Tibial artery (tissue), 4 donors: ENCODE data around the gene TFDP1.

Experiments used
- DNase-seq, 2 donors: peaks; one replicate each; pipeline ENCODE4 v3.0.0-alpha.2; 2019
- H3K27ac ChIP-seq, 2 donors: fragments of 200-600 bp; sonication (generic) in 1 of 2; 1 replicate in 1 of 2; 2 replicates in 1 of 2; pipeline ENCODE4 v1.5.1; 2018 to 2019; ENCODE audit warnings: mild to moderate bottlenecking in 1 of 2
- H3K27me3 ChIP-seq, 2 donors: fragments of 200-600 bp; sonication (generic) in 1 of 2; one replicate each; pipeline versions ENCODE4 v1.5.1 to v1.6.0; 2016 to 2019
- H3K36me3 ChIP-seq, 3 donors: fragments of 200-600 bp; sonication (generic) in 2 of 3; one replicate each; pipeline ENCODE4 v1.5.1; 2016 to 2019; ENCODE audit warnings: mild to moderate bottlenecking in 2 of 3
- H3K4me1 ChIP-seq, 4 donors: fragments of 200-600 bp; sonication (generic) in 2 of 4; 1 replicate in 3 of 4; 2 replicates in 1 of 4; pipeline ENCODE4 v1.5.1; 2016 to 2019
- H3K4me3 ChIP-seq, 2 donors: fragments of 200-600 bp; sonication (generic) in 1 of 2; 1 replicate in 1 of 2; 2 replicates in 1 of 2; pipeline ENCODE4 v1.5.1; 2018 to 2019; ENCODE audit warnings: mild to moderate bottlenecking in 2 of 2
- H3K9me3 ChIP-seq, 3 donors: fragments of 200-600 bp; sonication (generic) in 1 of 3; one replicate each; pipeline ENCODE4 v1.5.1; 2016 to 2019
- intact Hi-C: fragments of 100-400 bp; cut with DNase I; formaldehyde crosslinking; loops from one replicate; pipeline ENCODE4 v1.15.0; 2023; ENCODE audit warnings: low total_unique reads
- TF ChIP-seq, protein P1 (sequence below), 2 experiments: fragments of 200-600 bp in 1 of 2; fragments of 450-650 bp in 1 of 2; IDR thresholded peaks; one replicate each; pipeline ENCODE4 v1.5.1; 2017 to 2019; ENCODE audit warnings: antibody characterized with exemption in 2 of 2, mild to moderate bottlenecking in 1 of 2, moderate library complexity in 1 of 2

The TFDP1 gene

DNA sequence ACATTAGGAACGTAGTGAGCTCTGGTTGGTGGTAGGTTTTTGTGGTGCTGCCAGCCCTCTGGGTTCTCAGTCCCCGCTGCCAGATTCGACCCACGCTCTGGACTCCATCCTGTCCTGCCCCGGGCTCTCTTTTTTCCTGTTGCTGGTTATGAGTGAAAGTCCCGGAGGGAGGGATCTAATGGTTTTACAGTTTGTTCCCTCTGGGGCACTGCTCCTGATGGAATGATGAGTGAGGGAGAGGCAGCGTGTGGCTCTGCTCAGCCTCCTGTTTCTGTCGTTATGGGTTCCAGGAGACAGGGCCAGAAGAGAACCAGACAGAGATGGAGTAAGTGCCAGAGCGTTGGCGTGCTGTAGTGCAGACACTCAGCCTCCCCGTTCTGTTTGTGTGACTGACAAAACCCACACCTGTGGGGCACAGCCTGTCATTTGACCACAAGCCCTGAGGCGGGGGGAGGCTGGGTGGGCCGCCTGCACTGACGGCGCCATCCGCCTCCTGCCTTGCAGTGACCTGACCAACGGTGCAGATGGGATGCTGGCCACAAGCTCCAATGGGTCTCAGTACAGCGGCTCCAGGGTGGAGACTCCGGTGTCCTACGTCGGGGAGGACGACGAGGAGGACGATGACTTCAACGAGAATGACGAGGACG, 55.2 kb downstream of the TFDP1 start:
- DNase-seq = peak in 1 of 2 donors; percentile 43
- Histone ChIP-seq H3K27me3 (no peaks in the 10 kb centered on the region), H3K4me1 (no peaks in the 10 kb centered on the region), H3K27ac (no peak overlapping the region), H3K9me3 (no peaks in the 10 kb centered on the region), H3K36me3 (peaks cover 6 to 58% (median 44%) of the 10 kb centered on the region in 3 donors), H3K4me3 (no peak overlapping the region)
- intact Hi-C loops = no loop called here
- TF ChIP-seq, protein P1, sequence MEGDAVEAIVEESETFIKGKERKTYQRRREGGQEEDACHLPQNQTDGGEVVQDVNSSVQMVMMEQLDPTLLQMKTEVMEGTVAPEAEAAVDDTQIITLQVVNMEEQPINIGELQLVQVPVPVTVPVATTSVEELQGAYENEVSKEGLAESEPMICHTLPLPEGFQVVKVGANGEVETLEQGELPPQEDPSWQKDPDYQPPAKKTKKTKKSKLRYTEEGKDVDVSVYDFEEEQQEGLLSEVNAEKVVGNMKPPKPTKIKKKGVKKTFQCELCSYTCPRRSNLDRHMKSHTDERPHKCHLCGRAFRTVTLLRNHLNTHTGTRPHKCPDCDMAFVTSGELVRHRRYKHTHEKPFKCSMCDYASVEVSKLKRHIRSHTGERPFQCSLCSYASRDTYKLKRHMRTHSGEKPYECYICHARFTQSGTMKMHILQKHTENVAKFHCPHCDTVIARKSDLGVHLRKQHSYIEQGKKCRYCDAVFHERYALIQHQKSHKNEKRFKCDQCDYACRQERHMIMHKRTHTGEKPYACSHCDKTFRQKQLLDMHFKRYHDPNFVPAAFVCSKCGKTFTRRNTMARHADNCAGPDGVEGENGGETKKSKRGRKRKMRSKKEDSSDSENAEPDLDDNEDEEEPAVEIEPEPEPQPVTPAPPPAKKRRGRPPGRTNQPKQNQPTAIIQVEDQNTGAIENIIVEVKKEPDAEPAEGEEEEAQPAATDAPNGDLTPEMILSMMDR (IDR thresholded peaks at IDR 0.05) = no peak

- intact Hi-C loops = no loop called here
- Histone ChIP-seq H3K4me1 (peaks cover 0 to 3% (median 0%) of the 10 kb centered on the region in 4 donors), H3K36me3 (peaks cover 0 to 42% (median 28%) of the 10 kb centered on the region in 3 donors), H3K4me3 (no peak overlapping the region), H3K9me3 (no peaks in the 10 kb centered on the region), H3K27me3 (no peaks in the 10 kb centered on the region), H3K27ac (no peak overlapping the region)
- TF ChIP-seq, protein P1 (IDR thresholded peaks at IDR 0.05) = no peak
- peak in 1 of 2 donors; percentile 34 for DNase-seq
These were observed 56.9 kb downstream of the TFDP1 start for GRCh38 chr13:113641426-113641825.

DNA sequence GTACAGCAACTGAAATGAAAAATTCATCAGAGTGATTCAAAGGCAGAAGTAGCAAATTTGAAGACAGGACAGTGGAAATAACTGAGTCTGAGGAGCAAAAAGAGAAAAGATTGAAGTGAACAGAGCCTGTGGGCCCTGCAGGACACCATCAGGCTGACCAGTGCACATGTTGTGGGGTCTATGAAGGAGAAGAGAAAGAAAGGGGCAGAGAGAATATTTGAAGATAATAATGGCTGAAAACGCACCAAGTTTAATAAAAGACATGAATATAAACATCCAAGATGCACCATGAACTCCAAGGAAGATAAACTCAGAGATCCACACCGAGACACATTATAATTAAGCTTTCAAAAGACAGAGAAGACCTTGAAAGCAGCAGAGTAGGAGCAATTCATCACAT, 58.0 kb downstream of the TFDP1 start:
- Histone ChIP-seq H3K36me3 (peaks cover 0 to 30% (median 16%) of the 10 kb centered on the region in 3 donors), H3K4me1 (peaks cover 0 to 15% (median 8%) of the 10 kb centered on the region in 4 donors), H3K4me3 (no peak overlapping the region), H3K27ac (no peak overlapping the region), H3K27me3 (no peaks in the 10 kb centered on the region), H3K9me3 (no peaks in the 10 kb centered on the region)
- peak in 1 of 2 donors; percentile 9 for DNase-seq
- intact Hi-C loops = no loop called here
- TF ChIP-seq, protein P1 (IDR thresholded peaks at IDR 0.05) = no peak

GRCh38 chr13:113643593-113643992, 59.0 kb downstream of the TFDP1 start:
- Histone ChIP-seq H3K9me3 (no peaks in the 10 kb centered on the region), H3K4me3 (no peak overlapping the region), H3K36me3 (peaks cover 0 to 20% (median 9%) of the 10 kb centered on the region in 3 donors), H3K4me1 (peaks cover 0 to 21% (median 13%) of the 10 kb centered on the region in 4 donors), H3K27ac (no peak overlapping the region), H3K27me3 (no peaks in the 10 kb centered on the region)
- intact Hi-C loops = no loop called here
- no peak for DNase-seq
- TF ChIP-seq, protein P1 (IDR thresholded peaks at IDR 0.05) = no peak

DNA sequence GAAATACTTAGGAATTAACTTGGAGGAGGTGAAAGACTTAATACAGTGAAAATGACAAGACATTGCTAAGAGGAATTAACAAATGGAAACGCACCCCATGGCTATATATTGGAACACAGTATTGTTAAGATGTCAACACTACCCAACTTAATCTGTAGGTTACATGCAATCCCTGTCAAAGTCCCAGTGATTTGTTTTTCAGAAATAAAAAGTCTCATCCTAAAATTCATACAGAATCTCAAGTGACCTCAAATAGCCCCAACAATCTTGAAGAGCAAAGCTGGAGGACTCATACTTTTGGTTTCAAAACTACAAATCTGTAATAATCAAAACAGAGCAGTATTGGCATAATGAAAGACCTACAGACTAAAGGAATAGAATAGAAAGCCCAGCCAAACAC, 60.2 kb downstream of the TFDP1 start:
- peaks cover 0 to 10% (median 8%) of the 10 kb centered on the region in 3 donors for H3K36me3 ChIP-seq
- peaks cover 0 to 21% (median 13%) of the 10 kb centered on the region in 4 donors for H3K4me1 ChIP-seq
- H3K4me3 ChIP-seq = no peak overlapping the region
- no peak for DNase-seq
- no peaks in the 10 kb centered on the region for H3K27me3 ChIP-seq
- H3K9me3 ChIP-seq = no peaks in the 10 kb centered on the region
- TF ChIP-seq, protein P1 (IDR thresholded peaks at IDR 0.05) = no peak
- H3K27ac ChIP-seq = no peak overlapping the region
- intact Hi-C loops = no loop called here
